Measurements from ENCODE around the gene TYW1B. TPM values are rescaled to one million over a fixed set of nuclear protein-coding genes. Genes with fewer than 3 reads are reported as not detected.

TYW1B gene, protein sequence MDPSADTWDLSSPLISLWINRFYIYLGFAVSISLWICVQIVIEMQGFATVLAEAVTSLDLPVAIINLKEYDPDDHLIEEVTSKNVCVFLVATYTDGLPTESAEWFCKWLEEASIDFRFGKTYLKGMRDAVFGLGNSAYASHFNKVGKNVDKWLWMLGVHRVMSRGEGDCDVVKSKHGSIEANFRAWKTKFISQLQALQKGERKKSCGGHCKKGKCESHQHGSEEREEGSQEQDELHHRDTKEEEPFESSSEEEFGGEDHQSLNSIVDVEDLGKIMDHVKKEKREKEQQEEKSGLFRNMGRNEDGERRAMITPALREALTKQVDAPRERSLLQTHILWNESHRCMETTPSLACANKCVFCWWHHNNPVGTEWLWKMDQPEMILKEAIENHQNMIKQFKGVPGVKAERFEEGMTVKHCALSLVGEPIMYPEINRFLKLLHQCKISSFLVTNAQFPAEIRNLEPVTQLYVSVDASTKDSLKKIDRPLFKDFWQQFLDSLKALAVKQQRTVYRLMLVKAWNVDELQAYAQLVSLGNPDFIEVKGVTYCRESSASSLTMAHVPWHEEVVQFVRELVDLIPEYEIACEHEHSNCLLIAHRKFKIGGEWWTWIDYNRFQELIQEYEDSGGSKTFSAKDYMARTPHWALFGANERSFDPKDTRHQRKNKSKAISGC
- 1.7 and 4.8 TPM in 2 replicates for total RNA-seq

DNA sequence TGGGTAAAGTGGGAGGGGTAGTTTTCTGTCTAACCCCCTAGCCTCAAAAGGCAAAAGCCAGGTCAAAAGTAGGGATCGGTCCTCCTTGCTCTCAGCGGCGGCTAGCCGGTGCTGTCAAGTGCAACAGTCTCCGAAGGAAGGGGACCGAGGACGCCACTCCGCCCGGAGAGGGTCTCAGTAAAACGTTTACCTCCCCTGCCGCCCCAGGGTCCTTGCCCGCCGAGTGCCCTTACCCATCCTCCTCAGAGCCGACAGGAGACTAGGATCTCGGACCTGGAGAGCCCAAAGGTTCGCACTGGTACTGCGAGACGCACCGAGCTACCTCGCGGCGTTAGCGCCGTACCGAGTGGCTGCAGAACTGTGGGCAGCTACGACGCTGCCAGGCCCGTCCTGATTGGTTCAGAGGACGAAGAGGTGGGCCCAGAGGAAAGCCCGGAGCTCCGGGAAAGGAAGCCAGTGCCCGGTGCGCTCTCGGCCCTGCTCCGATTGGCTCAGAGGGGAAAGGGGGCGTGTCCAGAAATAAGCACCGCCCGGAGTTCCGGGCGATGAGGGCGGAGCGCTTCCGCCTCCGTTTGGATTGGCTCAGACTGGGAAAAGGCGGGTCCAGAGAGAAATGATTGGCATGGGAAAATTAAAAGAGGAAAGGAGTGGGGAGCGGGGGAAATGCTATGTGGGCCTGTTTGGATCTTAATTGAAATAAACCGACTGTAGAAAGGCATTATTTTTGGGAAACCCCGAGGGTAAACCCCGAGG lies at the start of gene TYW1B:
TSS of gene TYW1B (minus strand) at position 362 of the 753 bp plus-strand sequence. CDS start at position 237, 125 bp downstream.

Small RNAs within 50 kb of the gene (small RNA-seq; reads per million reads assigned to genes)
- gene AC211469.2 (ENCODE audit: low replicate concordance) (not detected), gene MIR4650-2 (ENCODE audit: low replicate concordance) (not detected), gene RN7SL377P (ENCODE audit: low replicate concordance) (not detected), gene RN7SL625P (ENCODE audit: low replicate concordance) (not detected)

Other genes starting within 250 kb of the TYW1B start
- gene POM121, start 96.9 kb upstream of the TYW1B start, total RNA-seq: 10.5 and 11.9 TPM in 2 replicates
- gene TRIM74, start 141.3 kb upstream of the TYW1B start, total RNA-seq: not detected in 2 replicates
- not detected in 2 replicates for gene SPDYE8, start 201.6 kb upstream of the TYW1B start, total RNA-seq
- not detected in 2 replicates for gene SPDYE11, start 229.7 kb upstream of the TYW1B start, total RNA-seq